ENCODE results near the gene GTF3C4.

GRCh38 chr9:132730054-132731033, 60.1 kb downstream of the GTF3C4 start:
- TF ChIP-seq CEBPB (IDR thresholded peaks at IDR 0.05) (no peak), TAF1 (IDR thresholded peaks at IDR 0.05; ENCODE audit: low read depth) (no peak), MAX (IDR thresholded peaks at IDR 0.05) (no peak), TEAD4 (IDR thresholded peaks at IDR 0.05) (no peak), RAD21 (IDR thresholded peaks at IDR 0.05; ENCODE audit: low read depth) (no peak), YY1 (IDR thresholded peaks at IDR 0.05; ENCODE audit: low read depth) (no peak)
- TF ChIP-seq, protein P1, sequence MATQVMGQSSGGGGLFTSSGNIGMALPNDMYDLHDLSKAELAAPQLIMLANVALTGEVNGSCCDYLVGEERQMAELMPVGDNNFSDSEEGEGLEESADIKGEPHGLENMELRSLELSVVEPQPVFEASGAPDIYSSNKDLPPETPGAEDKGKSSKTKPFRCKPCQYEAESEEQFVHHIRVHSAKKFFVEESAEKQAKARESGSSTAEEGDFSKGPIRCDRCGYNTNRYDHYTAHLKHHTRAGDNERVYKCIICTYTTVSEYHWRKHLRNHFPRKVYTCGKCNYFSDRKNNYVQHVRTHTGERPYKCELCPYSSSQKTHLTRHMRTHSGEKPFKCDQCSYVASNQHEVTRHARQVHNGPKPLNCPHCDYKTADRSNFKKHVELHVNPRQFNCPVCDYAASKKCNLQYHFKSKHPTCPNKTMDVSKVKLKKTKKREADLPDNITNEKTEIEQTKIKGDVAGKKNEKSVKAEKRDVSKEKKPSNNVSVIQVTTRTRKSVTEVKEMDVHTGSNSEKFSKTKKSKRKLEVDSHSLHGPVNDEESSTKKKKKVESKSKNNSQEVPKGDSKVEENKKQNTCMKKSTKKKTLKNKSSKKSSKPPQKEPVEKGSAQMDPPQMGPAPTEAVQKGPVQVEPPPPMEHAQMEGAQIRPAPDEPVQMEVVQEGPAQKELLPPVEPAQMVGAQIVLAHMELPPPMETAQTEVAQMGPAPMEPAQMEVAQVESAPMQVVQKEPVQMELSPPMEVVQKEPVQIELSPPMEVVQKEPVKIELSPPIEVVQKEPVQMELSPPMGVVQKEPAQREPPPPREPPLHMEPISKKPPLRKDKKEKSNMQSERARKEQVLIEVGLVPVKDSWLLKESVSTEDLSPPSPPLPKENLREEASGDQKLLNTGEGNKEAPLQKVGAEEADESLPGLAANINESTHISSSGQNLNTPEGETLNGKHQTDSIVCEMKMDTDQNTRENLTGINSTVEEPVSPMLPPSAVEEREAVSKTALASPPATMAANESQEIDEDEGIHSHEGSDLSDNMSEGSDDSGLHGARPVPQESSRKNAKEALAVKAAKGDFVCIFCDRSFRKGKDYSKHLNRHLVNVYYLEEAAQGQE (IDR thresholded peaks at IDR 0.05; ENCODE audit: low read depth), result no peak
- TF ChIP-seq, protein P2, sequence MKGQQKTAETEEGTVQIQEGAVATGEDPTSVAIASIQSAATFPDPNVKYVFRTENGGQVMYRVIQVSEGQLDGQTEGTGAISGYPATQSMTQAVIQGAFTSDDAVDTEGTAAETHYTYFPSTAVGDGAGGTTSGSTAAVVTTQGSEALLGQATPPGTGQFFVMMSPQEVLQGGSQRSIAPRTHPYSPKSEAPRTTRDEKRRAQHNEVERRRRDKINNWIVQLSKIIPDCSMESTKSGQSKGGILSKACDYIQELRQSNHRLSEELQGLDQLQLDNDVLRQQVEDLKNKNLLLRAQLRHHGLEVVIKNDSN (IDR thresholded peaks at IDR 0.05), result no peak

Data from Ishikawa (cell line).